Stimulated activated CD4-positive, alpha-beta T cell treated with anti-CD3 and anti-CD28 coated beads, Interleukin-2, amount 100 ng/mL, for 48 hours (primary cell): Measurements from ENCODE around the gene ELOVL6.
"Not testable (repeated sequence)": the region's sequence is repeated elsewhere in the genome, so short reads cannot be mapped to it uniquely, and the experiment has no call there.

Experiments
- DNase-seq, 2 donors: peaks; one replicate each; pipeline ENCODE4 v3.0.0-alpha.2; 2020

ELOVL6 gene

GRCh38 chr4:110064934-110065333 is 133.5 kb downstream of the ELOVL6 start:
- no peak for DNase-seq

GRCh38 chr4:110064295-110064694 is 134.1 kb downstream of the ELOVL6 start:
- DNase-seq, result no peak

GRCh38 chr4:110062166-110062565 is 136.2 kb downstream of the ELOVL6 start:
- DNase-seq, result no peak

- no peak for DNase-seq
Measured at GRCh38 chr4:110061076-110061475, 137.3 kb downstream of the ELOVL6 start.

- no peak for DNase-seq
Measured at GRCh38 chr4:110059556-110060191, 138.7 kb downstream of the ELOVL6 start.

GRCh38 chr4:110058677-110059076 is 139.7 kb downstream of the ELOVL6 start:
- no peak for DNase-seq

- DNase-seq, result no peak
Measured at GRCh38 chr4:110055158-110055768, 143.2 kb downstream of the ELOVL6 start.

- peak; percentile 41 to 47 for DNase-seq
Measured at GRCh38 chr4:110049951-110050925, 148.2 kb downstream of the ELOVL6 start.

DNA sequence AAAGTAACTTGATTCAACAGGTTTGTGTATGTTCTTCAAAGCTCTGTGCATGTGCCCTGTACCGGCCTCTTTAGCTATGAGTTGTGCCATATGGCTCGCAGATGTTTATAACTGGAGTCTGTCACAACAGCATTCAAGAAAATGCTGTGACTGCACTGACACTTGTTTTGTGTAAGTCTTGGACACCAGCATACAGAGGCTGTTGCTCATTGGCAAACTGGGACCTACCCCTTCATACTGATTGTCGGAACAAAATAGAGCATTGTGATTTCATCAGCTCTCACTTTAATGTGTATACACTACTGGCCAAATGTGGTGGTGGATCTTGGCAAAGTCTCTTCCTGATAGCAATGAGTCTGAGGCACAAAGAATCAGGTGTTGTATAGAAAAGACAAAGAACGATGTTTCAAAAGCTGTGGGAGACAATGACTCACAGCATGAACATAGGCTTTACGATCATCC is 151.8 kb downstream of the ELOVL6 start:
- no peak for DNase-seq

DNA sequence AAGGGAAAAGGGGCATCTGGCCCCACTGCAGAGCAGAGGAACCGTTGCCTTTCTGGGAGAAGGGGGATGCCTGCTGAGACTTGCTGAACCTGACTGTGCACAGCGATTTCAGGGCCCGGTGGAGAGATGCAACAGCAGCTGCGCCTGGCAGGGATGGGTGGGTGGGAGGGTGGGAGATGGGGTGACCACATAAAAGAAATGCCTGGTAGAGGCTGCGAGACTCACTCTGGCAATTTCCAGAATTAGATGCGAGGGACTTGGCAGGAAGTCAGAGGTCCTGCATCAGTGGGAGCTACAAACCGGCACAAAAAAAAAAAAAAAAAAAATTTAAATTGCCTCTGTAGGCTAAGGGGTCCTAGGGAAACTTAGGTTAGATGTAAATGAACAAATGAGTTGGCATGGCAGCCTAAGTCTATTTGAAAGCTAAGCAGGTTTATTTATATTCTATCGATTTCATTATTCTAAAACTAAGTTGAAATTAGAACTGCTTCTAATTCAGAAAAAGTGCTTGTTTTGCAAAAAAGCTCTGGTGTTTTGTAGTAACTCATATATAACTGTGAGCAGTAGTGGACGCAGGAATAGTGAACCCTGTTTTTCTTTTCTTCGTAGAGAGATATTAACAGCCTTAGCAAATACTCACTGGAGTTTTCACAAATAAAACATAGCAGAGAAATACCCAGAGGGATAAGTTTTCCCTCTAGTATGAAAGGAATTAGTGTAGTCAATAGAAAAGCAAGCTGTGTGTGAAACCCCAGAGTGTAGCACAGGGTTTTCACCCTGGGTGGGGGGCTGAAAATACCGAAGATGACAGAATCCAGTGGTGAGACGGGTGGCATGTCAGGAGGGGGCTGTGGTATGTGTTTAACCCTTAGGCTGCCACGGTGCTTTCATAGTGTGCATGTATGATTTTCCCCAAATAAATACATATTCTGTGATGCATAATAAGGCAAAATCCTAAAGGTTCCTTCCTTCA is 155.6 kb downstream of the ELOVL6 start:
- no peak for DNase-seq

- DNase-seq, result no peak
Measured at GRCh38 chr4:110041735-110042134, 156.7 kb downstream of the ELOVL6 start.

DNA sequence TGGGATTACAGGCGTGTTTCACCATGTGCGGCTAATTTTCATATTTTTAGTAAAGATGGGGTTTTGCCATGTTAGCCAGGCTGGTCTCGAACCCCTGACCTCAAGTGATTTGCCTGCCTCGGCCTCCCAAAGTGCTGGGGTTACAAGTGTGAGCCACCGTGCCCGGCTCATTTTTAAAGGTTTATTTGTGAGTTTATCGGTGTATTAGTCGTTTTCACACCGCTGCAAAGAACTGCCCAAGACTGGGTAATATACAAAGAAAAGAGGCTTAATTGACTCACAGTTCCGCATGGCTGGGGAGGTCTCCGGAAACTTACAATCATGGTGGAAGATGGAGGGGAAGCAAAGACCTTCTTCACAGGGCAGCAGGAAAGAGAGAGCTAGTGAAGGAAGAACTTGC is 159.3 kb downstream of the ELOVL6 start:
- not testable (repeated sequence) for DNase-seq

- no peak for DNase-seq
Measured at GRCh38 chr4:110034026-110034393, 164.4 kb downstream of the ELOVL6 start.

- DNase-seq, result no peak
Measured at GRCh38 chr4:110033355-110034025, 164.9 kb downstream of the ELOVL6 start.

DNA sequence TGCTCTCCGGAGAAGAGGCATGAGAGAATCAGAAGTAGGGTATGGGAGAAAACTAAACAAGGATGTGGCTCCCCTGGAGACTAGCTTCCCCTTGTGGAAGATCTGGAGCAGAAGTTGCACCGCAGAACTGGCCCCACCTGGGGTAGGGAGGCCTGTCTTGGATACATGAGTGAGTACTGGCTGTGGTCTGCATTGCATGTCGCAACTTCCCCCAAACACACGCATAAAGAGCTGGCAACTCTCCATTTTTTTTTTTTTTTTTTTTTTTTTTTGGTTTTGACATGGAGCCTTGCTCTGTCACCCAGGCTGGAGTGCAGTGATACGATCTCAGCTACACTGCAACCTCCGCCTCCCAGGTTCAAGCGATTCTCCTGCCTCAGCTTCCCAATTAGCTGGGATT is 165.8 kb downstream of the ELOVL6 start:
- DNase-seq, result no peak

DNA sequence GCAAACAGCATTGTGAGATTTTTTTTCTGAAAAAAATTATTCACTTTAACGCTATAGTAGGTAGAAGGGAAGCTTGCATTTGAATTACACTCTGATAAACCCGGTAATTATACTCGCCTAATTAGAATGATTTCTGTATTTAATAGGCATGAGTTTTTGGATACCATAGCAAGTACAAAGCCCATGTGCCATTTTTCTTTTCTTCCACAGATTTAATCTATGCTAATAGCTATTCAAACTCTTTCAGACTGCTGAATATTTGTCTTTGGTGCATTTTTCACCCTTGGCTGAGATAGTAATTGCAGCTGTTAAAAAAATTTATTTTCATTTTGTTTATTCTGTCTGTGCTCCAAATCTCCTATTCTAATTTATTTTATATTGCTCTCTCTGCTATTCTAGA is 172.7 kb downstream of the ELOVL6 start:
- DNase-seq, result no peak

GRCh38 chr4:110025056-110025455 is 173.4 kb downstream of the ELOVL6 start:
- DNase-seq, result no peak

- no peak for DNase-seq
Measured at GRCh38 chr4:110022457-110022856, 176.0 kb downstream of the ELOVL6 start.

DNA sequence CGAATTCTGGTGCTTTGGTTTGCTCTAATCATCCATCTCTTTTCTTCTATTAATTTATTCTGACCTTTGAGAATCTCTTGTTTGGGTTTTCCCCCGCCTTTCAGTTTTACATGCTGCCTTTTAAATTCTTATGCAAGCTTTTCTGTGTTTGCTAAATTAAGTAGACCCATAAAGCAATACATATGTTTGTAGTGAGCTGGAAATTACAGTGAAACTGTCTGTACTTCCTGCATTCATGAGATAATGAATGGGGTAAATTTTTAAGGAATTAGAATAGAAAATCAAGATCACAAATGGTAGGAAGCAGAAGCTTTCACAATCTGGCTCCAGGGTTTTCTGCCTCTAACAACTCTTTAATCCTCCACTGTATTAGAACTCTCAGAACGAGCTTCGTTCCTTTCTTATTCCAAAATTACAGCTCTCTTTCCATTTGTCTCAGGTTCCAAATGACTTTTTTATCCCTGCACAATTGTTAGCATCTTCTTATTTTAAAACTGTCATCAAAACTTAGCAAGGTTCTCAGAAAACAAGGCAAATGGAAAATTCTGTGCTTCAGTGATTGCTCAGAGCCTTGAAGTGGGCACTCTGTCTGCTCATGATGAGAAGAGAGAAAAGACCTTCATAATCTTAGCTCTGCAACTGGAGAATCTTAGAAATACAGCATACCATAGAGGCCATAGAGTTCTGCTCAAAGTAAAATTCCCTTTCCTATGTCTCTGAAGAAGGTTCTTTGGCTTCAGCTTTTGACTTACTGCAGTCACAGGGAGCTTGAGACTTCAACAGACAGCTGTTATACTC is 177.6 kb downstream of the ELOVL6 start:
- no peak for DNase-seq

- DNase-seq, result no peak
Measured at GRCh38 chr4:110020139-110020538, 178.3 kb downstream of the ELOVL6 start.

- DNase-seq, result no peak
Measured at GRCh38 chr4:110019153-110019552, 179.3 kb downstream of the ELOVL6 start.
